ENCODE data around the gene DST. TPM values are rescaled to one million over a fixed set of nuclear protein-coding genes. Genes with fewer than 3 reads are reported as not detected.
"Not testable (repeated sequence)": the region's sequence is repeated elsewhere in the genome, so short reads cannot be mapped to it uniquely, and the experiment has no call there.

Gene DST
- polyA plus RNA-seq, 5 donors: 369 to 685 (median 536) TPM

DNA sequence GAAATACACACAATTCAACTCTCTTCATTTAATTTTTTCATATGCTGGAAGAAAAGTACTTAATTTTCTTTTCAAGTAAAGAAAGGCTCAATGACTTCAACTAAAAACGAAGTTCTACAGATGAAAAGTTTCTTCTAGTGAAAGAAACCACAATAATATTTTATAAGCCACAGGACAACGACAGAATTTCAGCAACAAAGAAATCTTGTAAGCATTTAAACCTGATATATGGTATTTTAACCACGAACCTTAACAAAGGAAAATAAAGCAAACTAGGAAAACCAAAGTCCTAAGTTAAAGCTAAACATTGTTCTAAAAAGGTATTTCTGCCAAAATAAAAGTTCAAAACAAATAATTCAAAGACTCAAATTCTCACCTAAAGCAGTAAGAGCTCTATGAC is 24.6 kb upstream of the DST start:
- no peak for DNase-seq

DNA sequence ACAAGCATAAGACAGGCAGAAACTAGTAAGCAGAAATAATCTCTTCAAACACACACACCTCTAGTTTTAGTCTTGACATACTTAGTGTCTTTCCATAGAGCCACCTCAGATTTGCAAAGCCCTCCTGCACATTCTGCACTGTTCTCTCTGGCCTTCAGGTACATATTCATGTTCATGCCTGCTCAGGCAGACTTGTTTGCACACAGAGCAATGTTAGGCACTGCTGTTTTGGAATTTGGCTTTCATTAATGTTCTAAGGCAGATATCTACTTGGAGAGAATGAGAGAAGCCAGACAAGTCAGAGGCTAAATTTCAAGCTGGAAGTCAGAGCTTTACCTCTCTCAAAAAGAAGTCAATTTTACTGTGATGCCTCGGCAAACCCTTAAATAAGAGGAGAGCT is 21.3 kb upstream of the DST start:
- no peak for DNase-seq

DNA sequence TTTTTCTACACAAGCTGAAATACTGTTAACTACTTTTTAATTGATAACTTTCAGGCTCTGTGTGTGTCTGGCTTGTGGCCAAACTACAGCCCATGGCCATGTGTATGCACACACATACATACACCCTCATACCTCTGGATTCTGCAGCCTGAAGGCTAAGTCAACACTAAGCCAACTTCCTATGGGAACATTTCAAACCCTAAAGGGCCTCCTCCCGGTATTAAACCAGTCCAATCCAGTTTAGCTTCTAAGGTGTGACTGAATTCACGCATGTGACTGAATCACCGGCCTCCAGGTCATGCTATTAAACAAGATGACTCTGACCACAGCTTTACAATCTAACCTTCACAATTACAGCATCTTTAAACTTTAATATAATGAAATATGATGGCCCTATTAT is 20.7 kb upstream of the DST start:
- DNase-seq: no peak

DNA sequence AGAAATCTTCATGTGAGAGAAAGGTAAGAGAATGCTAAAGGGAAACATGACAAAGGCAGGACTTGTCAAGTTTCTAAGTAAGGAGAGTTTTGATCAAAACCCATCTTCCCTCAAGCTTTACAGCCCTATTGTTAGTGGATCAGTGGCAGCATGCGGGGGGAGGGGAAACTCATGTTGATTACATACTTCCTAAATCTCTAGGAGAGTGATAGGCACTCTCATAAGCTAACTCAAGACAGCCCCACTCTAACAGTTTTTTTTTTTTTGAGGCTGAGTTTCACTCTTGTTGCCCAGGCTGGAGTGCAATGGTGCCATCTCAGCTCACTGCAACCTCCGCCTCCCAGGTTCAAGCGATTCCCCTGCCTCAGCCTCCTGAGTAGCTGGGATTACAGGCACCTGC is 18.6 kb upstream of the DST start:
- not testable (repeated sequence) for DNase-seq

DNA sequence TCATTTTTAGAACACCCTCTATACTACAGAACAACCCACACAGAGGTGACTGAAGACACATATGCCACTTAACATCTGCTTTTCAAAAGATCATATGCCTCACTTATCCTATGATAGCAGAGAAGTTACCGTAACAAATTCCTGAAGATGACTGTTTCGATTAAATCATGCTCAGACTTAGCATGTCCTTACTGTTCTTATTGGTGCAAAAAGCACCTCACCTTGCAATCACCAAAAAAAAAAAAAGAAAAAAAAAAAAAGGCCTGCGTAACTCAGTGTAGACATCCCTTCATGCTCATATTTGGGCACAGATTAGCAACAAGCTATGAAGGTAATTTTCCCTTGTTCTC is 17.7 kb upstream of the DST start:
- no peak for DNase-seq

DNA sequence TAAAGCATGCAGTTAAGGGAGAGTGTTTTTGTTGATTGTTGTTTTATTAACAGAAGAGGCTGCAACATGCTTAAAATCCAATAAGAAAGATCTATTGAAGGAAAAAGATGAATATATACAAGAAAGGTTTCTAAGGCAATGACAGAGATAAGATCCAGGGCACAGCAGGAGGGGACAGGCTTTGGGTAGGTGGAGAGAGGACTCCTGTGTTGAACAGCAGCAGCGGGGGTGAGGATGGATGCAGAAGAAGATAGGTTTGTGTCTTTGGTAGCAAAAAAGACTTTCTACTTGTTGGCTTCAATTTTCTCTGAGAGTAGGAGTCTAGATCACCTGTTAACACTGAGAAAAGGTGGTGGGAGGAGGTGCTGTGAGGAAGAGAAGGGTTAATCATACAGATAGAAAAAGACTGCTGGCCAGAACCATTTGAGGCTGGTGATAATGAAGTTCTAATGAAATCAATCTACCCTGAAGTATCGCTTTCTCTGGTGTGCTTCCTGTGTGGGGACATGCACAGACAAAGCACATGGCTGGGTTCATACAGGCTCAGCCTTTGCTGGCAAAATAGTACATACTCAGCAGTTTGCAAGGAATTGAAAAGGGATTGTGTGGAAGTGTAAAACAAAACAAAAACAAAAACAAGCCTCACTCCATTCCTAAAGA is 17.2 kb upstream of the DST start:
- no peak for DNase-seq

DNA sequence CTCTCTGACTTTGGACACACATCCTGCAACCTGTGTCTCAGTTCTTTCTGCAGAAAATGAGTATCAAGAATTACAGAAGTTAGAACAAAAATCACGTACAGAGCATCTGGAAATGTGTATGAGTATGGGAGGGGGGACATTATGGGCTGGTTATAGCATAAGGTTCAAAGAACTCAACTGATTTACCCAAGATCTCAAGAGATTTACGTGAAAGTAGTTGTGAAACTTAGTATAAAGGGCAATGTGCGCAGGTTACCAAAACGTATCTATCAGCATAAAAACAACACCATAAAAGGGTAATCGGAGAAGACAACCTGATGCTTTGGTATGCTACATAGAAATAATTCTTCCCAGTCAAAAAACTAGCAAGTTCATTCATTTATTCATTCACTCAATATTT is 15.6 kb upstream of the DST start:
- no peak for DNase-seq

DNA sequence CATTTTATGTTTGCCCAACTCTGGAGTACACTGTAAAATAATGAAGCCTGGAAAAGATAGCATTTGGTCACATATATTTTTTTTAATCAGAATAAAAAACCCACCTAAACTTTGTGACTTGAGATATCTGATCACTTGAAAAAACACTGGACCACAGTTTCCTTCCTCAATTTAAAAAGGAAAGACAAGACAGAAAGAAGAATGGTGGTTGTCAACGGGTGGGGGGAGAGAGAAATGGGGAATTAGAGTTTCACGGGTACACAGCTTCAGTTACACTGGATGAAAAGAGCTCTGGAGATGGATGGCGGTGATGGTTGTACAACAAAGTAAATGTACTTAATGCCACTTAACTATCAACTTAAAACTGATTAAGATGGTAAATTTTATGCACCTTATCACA is 14.7 kb upstream of the DST start:
- DNase-seq: no peak

DNA sequence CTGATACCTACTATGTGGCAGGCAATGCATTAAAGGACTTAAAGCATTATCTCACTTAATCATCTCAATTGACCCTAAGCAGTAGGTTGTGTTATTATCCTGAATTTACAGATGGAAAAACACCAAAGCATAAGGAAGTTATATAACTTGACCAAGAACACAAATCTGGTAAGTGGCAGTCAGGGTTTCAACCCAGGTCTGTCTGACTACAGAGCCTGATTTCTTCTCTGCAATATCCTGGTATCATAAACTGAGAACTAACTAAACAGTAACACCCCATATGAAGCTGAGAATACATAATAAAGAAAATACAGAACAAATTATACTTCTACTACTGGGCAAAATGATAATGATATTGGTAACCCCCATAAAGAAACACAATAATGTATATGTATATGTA is 13.8 kb upstream of the DST start:
- DNase-seq: no peak

DNA sequence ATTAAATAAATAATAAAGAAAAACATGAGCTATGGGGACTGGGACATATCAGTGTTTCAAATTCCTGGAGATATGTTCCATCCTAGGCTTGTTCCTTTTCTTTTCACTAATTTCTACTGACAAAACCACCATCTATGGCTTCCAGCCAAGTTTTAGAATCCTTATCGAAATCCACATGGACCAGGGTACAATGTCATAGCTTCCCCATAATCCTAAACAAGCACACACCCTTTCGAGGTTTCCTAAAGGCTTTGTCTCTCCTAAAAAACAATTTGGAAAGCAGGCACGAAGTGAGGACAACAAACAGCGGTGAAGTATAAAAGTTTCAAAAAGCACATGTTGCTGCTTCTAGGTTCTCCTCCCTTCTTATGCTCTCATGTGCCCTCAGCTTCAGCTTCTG is 13.3 kb upstream of the DST start:
- no peak for DNase-seq

DNA sequence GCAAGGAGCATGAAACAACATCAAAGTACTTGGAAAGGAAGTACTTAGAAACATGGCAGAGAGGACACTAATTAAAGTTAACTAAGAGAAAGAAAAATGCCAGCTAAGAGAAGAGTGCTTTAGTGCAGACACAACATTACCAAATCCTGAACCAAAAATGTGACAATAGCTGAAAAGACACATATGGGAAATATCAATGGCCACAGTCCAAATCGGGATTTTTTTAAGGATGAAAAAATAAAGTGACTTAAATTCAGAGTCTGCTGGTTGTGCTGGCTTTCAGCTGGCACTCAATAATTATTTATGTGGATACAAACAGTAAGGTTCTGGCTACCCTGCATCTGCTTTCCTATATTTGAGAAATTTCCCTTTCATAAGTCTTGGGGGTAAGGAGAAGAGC is 12.6 kb upstream of the DST start:
- DNase-seq: peak; percentile 56 to 57

DNA sequence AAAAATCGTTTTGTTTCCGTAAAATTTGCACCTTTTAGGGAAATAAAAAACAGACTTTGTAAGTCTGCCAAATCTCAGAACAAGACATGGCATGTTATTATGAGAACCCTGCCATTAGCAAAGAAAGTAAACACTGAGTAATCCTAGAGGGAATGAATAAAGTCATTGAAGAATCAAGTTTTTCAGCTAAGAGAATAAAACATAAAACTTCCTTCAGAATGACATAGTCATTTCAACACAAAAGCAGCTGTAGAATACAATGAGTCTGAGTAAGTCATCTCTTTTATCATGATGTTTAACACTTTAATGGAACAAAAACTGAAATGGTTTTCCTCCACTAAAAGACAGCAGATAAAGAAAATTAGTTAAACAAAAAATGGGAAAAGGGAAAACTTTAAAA is 10.3 kb upstream of the DST start:
- DNase-seq: no peak

DNA sequence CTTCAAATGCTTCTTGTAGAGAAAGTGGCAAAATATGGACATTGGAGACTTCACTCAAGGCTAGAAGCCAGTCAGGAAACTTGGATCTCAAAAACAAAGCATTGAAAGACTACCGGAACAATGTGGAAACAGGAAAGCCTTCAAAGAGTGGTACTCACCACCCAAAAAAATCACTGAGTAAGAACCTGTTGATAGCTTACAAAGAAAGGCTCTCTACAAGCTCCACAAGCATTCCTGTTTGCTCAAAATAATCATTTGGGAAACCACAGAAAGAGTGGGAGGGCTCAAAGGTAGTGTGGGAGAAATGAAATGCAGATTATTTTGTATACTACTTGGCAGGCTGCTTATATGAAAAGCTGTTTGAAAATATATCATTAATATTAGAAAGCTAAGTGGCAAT is 9.5 kb upstream of the DST start:
- no peak for DNase-seq

DNA sequence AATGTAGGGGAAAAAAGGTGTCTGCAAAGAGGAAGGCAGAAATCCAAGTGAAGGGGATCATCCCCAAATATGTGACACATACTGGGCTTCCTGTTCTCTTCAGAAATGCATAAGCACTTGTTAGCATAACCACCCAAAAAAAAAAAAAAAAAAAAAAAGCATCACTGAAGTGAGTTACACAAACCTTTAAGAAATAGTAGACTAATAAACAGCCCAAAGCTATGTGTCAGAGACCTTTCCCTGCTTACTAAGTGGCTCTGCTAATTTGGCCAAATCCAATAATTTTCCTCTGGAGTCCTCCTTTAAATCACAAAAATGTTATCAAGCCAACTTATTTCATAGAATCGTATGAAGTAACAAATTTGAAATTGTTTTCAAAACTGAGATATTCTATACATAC is 7.5 kb upstream of the DST start:
- DNase-seq: no peak

DNA sequence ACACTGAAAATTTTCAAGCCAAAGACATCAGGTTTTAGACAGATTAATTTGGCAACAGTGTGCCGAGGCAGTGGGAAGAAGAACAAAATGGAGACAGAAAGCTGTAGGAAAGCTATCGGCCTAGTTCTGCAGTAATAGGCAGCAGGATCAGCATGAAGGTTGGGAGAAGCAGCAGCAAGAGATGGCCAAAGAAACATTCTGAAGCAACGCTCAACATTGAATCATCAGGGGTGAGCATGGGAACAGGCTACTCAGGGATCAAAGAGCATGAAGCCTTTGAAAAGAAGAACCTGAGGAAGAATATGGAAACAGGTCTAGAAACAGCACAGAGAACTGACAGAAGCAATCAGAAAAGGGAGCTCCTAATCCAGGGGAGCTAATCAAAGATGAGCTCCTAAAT is 7.1 kb upstream of the DST start:
- DNase-seq: no peak

DNA sequence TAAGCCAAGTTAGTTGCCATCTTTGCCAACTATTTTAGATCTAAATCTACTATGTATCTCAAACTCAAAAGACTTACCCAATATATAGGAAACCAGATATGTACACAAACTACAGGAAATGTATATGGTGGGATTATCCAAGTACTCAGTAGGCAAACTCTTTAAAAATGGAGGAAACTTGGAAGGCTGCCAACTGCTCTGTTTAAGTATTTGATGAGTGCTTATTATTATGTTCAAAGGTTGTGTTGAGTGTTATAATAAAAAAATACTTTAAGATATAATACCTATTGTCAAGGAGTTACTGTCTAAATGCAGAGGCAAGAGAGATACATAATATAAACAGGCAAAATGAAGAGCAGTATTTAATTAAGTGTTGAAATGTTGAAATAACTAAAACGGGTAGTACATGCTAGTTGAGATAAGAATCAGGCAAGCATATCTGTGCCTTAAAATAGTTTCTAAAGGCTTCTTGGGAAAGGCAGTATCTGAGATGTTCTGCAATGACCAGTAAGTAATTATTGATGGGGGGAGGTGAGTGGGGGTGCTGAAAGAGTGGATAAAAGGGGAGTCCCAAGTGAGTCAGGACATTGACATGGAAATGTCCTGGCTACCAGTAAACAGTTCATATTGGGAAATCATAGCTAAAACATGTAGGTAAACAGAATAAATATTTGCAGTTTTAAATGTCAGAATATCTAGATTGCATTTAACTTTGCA is 6.5 kb upstream of the DST start:
- no peak for DNase-seq

DNA sequence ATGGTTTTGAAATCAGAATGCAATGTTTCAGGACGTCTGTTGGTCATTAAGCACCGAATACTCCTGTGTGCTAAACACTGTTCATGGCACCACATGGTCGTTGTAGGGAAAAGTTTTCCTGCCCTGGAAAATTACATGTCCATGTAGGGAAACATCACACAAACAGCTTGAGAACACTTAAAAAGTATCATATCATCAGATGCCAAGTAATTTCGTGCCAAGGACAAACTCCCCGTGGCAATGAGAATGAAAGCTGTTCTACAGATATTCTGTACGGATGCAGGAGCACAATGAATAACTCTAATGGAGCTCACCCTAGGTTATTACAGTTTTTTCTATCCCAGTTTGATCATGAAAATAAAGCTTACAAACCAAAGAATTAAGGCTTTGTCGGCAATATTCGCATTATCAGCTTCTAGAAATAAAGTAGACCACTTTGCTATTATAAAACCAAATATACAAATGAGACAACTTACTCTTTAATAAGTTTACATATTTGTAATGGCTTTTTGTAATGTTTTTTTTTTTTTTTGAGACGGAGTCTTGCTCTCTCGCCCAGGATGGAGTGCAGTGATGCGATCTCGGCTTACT is 4.6 kb upstream of the DST start:
- DNase-seq: no peak

DNA sequence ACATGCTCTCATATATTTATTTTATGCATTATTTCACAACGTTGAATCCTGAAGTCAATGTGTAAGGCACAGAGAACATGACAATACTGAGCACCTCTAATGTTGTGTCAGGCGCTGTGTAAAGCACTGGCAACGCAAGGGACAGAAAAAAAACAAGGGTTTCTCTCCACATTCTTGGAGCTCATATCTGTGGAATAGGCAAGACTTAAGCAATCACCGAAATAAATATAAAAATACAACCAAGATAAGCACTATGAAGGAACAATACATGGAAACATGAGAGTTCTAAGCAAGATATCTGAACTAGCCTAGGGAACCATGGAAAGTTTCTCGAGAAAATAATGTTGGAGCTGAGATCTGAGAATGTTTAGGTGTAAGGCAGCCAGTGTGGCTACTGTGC is 1.7 kb upstream of the DST start:
- no peak for DNase-seq

DNA sequence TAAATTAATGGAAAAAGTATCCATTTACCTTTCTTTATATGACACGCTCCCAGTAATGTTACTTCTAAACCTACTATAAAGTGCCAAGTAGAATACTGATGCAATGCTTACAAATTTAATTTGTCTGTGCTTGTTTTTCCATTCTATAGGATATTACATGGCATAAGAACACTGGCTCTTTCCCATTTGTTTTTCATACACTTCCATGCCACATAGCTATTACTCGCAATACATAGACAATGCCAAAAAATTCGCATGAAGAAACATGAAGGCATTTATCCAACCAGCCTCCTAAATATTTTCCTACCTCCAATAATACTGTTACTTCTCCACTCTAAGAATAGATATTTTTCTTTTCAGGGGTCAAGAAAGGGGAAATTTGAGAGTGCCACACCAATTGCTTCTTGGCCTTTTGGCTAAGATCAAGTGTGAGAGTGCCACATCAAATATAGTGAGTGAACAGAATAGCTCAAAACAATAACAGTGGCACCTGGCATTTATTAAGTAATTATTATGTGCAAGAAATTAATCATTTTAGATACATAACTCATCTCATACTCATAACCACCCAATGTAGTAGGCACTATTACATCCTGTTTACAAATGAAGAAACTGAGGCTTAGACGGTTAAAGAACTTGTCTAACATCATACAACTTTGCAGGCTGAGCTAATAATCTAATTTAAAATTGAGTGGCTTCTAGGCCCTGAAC is 845 bp upstream of the DST start:
- DNase-seq: no peak

DNA sequence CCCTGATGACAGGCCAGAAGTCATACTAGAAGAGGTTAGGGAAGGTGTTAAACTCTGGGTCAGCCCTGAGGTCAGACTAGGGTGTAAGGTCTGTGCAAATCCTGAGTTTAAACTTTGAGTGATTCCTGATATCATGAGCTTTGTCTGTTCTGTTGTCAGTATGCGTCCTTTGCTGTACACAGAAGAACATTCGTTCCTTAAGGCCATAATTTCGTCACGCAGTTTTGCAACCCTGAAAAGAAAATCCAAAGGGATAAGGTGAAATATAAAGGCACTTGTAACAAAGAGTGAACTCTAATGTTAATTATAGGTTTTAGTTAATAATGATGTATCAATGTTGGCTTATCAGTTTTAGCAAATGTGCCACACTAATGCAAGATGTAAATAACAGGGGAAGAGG is 2.3 kb downstream of the DST start:
- DNase-seq: no peak

DNA sequence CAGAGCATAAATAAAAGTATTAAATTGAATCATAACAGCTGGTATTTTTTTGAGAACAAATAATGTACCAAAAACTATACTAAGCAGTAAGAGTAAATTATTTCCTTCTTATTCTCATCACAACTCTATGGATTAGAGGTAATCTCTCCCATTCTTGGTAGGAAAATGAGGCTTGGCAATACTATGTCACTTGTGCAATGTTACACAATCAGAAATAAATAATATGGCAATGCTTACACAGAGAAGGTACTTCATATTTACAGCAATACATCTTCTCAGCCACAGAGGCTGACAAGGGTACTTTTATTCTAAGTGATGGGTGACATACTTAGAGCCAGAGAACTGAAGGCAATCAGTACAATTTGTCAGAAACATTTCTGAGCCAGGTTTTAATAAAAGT is 3.9 kb downstream of the DST start:
- DNase-seq: no peak

DNA sequence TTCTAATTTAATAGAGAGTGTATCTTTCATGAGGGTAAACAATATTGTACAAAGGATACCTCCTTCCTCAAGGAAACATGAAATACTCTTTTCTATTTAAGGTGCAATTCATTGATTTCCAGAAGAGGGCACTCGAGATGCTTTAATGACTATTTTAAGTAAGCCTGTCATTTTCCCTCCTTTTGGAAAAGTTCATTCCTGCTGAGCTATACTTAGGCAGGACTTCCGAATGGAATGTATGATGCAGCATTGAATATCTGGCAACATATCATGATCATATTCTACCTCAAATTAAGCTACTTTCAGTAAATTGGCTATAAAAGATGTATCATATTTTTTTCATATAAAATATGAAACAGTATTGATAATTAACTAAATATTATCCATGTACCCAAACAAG is 5.0 kb downstream of the DST start:
- DNase-seq: peak; percentile 38 to 59

DNA sequence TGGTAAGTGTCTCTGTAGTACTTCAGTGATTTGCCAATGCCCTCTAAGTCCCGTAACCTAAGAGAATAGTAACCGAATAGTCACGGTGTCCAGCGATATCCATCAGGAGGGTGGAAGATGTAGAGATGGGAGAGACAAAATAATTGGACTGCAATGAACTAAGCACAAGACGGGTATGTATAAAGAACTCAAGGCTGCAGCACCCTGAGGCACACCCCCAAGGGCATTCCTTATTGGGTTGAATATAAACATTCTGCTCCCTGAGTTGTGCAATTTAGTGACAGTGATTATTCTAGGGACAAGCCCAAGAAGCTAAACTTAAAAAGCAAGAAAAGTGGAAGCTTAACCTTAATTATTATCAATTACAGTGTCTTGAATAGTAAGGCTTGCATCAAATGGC is 14.6 kb downstream of the DST start:
- DNase-seq: no peak
